Fibroblast of the conjunctiva (primary cell): ENCODE measurements around the gene LRRC8C.
"Not testable (repeated sequence)": the region's sequence is repeated elsewhere in the genome, so short reads cannot be mapped to it uniquely, and the experiment has no call there.

Source experiments
- DNase-seq: peaks from one replicate; pipeline ENCODE4 v3.0.0-alpha.2; 2010; ENCODE audit warnings: low read depth

Gene LRRC8C

DNA sequence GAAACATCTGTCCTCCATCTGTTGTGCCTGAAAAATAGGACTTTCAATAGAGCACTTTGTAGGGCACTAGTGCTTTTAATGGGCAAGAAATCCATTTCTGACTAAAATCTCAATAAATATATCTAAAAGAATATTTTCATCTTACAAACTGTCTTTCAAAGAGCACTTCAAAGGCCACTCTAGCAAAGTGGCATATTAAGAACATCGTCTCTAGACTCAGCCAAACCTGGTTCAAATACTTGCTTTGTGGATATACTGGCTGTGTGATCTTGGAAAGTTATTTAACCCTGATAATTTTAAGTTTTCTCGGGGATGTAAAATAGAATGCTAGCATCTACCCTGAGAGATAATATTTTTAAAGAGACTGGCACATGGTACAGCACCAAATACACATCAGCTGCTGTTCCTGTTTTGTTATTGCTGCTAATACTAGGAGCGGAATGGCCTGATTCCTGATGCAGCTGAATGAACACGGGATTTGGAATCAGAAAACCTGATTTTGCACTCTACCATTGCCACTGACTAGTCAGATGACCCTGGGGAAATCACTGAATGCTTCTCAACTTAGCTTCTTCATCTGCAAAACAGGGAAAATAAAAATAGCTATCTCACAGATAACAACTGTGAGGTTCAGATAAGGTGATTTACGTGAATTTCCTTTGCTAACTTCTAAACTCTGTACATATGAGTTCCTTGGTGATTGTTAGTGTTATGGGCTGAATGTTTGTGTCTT is 25.2 kb upstream of the LRRC8C start:
- no peak for DNase-seq

DNA sequence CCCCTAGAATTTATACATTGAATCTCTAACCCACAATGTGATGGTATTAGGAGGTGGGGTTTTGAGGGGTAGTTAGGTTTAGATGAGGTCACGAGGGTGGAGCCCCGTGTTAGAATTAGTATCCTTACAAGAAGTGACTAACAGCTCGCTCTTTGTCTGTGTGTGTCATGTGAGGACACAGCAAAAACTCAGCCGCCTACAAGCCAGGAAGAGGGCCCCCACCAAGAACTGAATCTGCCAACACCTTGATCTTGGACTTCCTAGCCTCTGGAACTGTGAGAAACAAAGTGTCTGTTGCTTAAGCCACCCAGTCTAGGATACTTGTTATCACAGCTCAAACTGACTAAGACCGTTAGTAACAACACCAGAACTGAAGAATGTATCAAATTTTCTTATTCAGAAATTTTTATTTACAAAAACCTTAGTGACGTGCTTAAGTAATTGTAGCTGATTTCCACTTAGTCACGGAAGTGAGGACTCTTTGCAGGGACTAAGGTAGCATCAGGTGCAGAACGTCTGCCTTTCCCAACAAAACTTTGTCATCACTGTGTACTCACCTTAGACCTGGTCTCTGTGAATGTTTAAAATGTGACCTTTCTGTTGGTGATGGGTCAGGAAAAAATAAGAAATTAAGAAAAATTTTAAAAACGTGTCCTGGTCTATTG is 24.5 kb upstream of the LRRC8C start:
- DNase-seq = no peak

DNA sequence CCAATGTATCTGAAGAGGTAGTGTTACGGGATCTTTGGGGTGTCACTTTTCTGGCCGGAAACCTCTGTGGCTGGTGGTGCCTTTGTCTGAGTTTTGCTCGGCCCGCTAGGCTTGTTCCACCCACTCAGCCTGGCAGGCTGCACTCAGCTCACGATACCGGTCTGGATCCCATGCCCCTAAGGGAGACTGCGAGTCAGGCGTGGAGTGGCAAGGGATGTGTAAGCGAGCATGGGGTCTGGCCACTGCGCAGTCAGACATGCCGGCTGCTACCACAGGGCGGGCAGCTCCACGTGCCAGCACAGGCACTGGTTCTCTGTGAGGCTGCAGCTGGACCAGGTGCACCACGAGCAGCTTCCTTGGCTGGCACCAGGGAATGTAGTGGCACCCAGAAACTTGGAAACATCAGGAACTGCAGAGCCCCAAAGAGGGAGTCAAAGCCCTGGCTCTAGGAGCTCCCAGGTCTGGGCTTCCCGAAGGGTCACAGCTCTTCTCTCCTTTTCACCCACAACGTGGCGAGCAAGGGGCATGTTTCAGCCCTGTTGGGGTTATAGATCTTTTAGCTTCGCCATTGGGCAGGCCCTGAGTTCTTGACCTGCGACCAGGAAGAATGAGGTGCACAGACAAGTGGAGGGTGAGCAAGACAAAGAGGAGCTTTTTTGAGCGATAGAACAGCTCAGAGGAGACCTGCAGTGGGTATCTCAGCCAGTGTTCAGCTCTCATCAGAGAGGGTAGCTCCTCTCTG is 23.8 kb upstream of the LRRC8C start:
- no peak for DNase-seq

DNA sequence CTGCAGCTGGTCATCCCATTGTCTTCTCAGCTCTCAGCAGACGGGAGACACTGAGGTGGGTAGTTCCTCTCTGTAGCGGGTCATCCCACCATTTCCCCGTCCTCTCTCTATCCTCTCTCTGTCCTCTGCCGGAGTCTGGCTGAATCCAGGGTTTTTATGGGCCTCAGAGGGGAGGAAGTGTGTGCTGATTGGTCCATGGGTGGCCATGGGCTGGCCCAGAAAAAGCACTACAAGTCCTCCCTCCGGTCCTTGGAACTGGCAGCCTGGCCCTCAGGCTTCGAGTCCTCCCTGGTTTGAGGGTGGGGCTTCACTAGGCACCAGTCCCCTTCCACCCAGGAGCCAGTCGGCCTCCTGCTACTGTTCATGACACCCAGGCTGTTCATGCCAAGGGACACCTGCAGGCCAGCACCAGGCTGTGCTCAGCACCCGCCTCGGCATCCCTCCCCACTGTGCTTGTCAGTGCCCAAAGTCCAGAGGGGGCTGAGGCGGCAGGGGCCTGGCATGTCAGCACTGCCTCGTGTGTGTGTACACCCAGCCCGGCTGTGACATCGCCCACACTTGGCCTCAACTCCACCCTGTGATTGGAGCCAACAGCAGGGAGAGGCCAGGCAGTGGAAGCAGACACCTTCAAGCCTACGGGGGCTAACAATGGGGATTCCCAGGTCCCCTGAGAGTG is 23.0 kb upstream of the LRRC8C start:
- DNase-seq = no peak

DNA sequence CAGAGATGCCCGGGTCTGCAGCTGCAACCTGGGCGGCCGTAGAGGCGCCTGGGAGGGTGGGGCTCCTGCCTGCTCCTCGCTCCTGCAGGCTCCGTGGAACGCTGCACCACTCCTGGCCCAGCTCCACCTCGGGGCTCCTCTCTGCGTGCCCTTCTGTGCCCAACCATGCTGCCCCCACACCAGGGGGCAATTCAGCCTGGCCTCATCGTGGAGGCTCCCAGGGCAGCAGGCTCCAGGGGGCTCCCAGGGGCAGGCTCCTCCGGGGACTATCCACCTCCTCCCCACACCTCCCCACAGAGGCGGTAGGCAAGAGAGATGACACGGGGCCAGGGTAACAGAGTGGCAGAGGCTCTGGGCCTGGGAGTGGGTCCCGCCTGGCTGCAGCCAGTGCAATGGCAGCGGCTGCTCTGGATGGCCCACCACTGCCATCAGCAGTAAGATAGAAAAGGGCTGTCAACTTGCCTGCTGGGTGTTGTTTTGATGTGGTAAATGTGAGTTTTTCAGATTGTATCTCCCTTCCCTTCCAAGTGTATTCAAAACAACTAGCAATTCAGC is 22.4 kb upstream of the LRRC8C start:
- no peak for DNase-seq

DNA sequence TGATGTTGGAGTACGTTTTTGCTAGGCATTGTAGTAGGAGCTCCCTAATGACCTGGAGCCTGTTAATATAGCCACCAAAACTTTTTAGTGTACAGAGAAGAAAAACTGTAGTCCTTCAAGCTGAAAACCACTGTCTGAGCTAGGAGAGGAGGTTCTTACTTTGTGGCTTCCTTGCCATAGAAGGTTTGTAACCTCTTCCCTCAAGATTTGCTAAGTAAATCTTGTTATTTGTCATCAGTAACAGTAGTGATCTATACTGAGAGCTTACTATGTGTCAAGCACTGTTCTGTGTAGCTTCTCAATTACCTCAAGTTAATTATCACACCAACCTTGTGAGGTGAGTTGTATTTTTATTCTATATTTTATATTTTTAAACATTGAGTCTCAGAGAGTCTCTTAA is 21.2 kb upstream of the LRRC8C start:
- no peak for DNase-seq

DNA sequence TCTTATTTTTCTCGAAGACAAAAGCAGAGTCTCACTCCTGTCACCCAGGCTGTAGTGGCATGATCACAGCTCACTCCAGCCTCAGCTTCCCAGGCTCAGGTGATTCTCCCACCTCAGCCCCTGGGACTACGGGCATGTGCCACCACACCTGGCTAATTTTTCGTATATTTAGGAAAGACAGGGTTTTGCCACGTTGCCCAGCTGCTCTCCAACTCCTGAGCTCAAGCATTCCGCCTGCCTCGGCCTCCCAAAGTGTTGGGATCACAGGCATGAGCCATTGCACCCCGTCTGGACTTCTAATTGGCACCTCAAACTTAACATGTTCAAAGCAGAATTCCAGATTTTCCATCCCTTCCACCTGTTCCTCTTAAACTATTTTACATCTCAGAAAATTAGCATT is 19.0 kb upstream of the LRRC8C start:
- DNase-seq = no peak

DNA sequence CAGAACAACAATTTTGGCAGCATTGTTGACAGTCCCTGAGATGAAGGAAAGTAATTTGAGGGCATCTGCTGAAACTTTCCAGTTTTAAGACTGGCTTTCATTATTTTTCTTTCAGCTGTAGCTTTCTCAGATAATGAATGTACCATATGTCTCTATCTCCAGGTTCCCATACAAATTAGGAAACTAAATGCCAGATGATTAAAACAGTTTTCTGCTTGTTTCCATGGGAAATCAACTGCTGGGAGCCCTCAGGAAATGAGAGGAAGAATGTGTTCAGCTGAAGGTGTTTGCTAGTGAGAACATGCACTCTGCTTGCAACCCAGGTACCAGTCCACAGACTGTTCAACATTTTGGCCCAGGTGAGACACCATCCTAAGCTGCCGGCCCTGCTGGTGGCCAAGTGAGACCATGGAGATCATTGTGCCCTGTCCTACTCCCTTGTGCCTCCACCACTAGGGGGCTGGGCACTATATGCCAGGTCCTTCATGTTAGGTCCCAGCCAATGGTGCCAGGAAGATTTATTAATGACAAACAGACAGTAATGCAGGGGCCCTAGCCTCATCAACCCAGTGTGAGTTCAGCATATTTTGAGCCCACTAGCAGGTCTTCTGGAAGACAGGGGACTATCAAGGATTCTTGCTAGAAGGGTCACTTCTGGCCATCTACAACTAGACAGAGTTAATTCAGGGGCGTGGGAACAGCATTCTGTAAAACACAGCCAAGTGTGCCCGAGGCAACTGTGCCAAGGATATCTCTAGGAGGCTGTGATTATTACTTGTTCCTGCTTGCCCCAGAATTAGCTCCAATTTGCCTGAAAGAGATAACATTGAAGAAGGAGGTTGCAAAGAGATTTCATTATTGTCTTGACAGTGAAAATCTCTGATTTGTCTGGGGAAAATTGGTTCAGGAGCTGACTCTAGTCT is 17.0 kb upstream of the LRRC8C start:
- DNase-seq = no peak

DNA sequence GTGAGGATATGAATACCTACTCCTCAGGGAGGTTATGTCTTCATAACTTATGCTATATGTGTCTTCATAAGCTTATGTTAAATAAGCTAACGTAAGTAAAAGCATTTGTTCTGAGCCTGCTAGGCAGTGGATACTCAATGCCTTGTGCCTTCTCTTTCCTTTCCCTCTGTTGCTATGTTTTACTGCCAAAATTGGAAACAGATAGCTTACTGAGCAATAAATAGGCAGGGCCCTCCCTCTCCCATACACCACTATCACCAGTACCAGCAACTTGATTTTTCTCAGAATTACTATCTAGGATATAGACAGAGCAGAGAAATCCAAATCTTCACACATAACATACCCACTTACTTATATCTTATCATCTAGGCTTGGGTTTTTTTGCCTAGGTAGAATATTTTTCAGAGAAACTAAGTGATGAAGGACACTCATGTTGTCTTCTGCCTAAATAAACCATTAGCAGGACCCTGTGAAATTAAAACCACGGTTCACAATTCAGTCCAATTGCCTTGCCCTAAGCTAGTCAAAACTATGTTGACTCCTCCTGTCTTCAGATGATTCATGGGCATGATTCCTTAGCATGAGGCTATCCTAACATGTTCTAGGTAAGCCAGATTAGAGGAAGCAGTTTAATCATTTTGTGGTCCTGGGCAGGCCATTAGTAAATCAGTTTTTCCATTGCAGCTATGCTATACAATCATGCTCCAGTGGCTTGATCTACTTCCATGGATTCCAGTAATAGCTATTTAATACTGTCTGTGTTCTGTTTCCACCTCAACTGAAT is 15.9 kb upstream of the LRRC8C start:
- no peak for DNase-seq

DNA sequence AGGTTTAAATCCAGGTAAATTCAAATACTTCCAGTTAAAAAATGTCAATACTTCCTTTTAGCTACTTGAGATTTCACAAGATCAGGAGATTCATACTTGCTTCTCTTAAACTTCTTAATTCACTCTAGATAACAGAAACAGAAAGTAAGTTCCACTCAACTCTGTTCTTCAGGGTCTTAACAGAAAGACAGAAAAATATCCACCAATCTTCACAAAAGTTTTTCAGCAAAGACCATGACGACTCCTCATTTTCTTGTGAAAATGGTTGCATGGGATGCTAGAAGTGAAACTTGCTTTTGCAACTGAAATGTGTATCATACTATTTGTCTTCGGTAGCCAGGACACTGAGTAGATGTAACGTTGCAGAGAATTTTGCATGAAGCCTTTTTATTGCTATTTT is 12.3 kb upstream of the LRRC8C start:
- no peak for DNase-seq

DNA sequence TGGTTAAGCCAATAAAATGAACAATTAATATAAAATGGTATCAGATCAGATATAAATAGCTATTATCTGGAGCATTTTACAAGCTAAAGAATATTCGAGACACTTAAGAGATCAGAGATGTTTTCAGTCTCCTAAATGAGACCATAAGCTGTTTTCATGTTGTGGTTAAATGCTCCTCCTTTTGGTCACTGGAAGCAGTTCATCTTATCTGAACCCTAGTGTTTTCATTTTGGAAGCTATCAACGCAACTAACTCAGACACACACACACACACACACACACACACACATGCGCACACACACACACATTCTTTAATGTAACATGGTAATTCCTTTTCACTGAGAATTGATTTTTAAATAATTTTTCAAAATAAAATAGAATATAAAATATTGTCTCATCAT is 10.0 kb upstream of the LRRC8C start:
- DNase-seq = no peak

DNA sequence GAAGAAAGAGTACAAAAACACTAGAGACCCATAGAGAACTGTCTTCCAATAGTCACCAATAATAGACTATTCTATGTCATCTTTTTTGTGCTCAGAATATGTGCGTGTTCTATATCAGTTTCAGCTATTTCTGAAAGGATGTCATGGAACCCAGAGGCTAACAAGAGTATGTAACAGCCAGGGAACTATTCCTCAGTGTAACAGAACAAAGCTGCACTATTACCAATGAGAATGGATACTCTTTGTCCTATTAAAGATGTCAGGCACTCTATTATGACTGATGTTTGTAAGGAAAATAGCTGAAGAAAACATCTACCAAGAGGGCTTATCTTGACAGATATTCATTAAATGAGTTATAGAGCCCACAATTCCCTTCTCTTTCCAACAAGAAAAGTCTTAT is 8.6 kb upstream of the LRRC8C start:
- no peak for DNase-seq

DNA sequence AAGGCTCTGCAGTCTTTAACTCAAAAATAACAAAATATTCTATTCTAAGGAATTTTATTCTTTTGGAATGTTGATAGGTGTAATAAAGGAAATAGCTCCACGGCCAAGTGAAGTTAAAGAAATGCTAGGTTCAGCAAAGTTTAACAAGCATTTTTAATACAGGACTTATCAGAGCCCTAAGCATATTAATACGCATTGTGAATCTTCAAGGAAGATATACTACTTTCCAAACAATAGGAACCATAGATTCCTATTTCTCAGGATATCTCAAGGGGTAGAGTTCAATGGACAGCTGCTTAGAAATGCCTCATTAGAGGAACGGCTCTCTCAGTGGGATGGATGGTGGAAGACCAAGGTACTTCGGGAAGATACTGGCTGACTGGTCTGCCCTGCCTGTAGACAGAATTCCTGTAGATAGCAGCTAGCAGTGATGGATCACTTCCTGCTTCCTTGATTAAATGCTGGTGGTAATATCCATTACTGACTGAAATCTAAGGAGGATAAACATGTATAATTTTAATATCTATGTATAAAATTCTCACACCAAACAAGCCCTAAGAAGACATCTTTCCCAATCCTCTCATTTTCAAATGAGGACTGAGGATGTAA is 8.1 kb upstream of the LRRC8C start:
- no peak for DNase-seq

DNA sequence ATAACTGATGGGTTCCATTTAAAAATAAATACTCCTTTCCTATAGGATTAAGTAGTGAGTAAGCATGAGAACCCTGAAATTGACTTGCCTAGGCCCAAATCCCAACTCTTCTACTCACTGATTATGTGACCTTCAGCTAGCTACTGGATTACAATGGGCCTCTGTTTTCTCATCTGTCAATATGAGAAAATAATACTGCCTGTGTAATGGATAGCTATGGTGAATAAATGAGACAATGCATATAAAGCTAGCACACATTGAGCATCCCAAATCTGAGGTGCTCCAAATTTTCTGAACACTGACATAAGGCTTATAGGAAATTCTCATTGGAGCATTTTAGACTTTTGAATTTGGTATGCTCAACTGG is 5.3 kb upstream of the LRRC8C start:
- no peak for DNase-seq

DNA sequence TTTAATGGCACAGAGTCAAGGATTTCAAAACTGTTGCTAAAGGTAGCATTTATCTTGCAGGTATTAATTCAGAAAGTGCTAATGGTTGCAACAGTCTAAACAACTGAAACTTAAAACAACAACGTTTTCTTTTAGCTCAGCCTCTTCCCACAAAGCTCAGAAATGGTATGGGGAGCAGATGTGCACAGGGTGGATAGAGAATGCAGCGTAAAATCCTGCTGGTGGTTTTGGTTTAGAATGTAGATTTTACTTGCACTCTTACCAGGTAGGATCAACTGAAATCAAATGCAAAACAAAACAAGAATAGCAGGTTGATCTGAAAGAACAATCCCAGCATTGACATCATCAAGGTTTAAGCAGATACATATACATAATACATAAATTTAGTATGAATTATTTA is 3.8 kb upstream of the LRRC8C start:
- no peak for DNase-seq

DNA sequence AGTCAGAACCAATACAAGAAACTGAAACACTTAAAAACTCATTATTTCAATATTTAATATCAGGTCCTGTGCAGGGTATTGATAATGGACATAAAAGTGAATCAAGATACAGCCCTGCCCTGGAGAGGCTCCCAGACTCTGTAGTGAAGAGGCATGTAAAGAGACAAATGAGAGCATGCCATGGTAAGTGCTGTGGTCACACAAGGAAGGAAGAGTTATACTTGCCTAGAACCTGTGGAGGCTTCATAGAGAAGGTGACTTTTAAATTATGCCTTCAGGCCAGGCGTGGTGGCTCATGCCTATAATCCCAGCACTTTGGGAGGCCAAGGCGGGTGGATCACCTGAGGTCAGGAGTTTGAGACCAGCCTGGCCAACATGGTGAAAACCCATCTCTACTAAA is 3.3 kb upstream of the LRRC8C start:
- DNase-seq = not testable (repeated sequence)

DNA sequence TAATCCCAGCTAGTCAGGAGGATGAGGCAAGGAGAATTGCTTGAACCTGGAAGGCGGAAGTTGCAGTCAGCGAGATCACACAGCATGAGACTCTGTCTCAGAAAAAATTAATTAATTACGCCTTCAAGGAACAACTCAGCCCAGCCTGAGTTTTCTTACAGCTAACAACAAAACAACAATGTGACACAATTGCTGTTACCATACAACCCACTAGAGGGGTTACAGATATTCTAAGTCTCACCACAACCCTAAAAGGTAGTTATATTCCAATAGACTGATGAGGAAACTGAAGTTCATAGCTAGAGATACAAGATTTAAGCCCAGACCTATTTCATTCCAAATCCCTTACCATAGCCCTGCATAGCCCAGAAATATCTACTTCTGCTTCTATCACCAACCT is 2.9 kb upstream of the LRRC8C start:
- no peak for DNase-seq

DNA sequence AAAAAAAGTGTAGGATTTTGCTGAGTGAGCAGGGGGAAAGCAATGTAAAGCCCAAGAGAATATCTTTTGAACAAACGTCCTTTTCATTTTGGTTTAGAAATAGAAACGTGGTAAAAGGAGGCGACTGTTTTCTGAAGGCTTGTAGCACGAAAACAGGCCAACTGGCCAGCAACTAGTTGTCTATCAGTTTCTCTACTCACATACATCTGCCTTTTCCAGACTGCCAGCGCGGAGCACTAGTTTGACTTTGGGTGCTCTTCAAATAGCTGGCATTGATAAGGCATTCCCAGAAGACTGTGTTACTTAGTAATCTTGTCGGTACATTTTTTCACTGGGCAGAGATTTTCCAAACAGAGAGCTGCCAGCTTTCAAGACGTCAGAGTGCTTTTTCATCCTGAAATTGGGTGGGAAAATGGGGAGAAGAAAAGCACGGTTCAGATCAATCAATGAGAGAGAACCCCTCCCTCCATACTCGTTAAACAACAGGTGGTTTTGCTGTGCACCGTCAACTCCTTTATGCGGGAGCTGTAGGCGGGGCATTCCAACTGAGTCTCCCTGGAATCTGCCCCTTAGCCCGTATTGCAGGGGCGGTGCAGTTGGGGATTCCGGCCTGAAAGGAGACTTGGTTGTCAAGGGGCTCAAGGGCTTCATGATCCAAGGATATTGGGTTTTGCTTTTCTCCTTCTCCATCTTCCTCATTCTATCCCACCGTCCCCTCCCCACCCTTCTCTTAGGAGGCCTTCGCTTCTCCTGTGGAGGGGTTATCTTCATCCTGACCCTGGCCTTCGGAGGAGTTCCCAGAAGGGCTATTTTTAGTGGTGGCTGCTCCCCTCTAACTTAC is 884 bp upstream of the LRRC8C start:
- DNase-seq = no peak

DNA sequence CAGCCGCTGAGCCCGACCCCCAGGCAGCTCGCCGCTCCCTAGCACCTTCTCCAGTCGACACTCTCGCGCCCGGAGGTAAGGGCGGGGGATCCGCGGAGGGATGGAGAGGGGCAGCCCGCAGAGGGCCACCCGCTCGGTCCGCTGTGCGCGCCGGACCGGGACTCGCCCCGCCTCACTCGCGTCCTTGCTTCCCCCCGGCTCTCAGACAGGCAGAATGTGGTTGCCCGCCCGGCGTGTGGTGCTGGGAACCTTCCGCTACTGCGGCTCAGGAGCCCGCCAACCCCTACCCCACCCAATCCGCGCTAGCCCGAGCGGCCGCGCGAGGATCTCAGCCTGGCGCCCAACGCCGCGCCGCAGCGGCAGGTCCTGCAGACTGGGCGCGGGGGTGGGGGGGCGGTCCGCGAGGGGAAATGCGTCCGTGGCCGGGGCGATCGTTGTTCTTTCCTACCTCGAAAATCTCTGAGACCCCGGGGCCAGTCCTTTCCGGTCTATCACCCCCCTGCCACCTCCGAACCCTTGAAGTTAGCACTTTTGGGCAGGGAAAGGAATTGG is 404 bp downstream of the LRRC8C start:
- no peak for DNase-seq
